ENCODE measurements around the gene CACNA1F. TPM values are rescaled to one million over a fixed set of nuclear protein-coding genes. Genes with fewer than 3 reads are reported as not detected.

The CACNA1F gene
- total and polyA plus RNA-seq, 10 of the 15 experiments (the other 5 are each of a cell fraction or from before 2014, with no cell fraction given), result 0.01 to 0.32 (median 0.05) TPM; not detected in 5

DNA sequence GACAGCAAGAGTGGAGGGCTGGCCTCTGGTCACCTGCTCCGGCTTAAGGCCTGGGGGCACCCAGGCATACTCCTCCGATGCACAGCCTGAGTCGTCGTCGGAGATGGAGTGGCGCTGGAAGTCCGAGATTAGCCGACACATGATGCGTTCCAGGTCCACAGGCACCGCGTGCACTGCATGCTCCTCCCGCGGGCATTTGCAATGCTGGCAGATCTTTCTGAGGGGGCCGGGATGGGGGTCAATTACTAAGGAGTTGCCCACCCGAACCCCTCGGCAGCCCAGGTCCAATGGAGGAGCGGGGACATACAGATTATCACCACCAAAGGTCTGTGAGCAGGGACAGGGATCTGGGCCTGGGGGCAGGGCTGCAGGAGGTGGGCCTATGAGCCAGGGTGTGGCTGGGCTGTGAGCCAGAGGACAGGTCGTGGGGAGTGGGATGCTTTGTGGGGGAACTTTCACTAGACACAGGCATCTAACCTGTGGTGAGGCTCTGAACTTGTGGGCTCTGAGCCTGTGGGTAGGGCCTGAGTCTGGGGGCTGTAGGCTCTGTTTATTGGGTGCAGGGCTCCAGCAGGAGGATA is 49.3 kb downstream of the CACNA1F start:
- POLR2A ChIA-PET, result interaction anchor here (0.5 to 3.0 kb wide), 5 partner anchors 13 to 103 kb away, joined by 3 to 21 read pairs (median 4); partner anchors contain the start of gene PLP2
- H4K20me1 ChIP-seq (ENCODE audit: control insufficient read depth, insufficient read depth), result no peaks in the 10 kb centered on the region
- H2AFZ ChIP-seq (ENCODE audit: control insufficient read depth, low read depth, low read length), result no peak overlapping the region
- no peak for DNase-seq (ENCODE audit: low read depth, low spot score)
- no peak overlapping the region for H3K4me2 ChIP-seq (ENCODE audit: control insufficient read depth, insufficient read depth)
- CTCF ChIA-PET, result interaction anchor here (0.9 to 2.5 kb wide), 5 partner anchors 9 to 30 kb away, joined by 3 to 15 read pairs (median 3); no protein-coding TSS in a partner anchor
- H3K27ac ChIP-seq (ENCODE audit: control insufficient read depth, insufficient read depth), result no peak overlapping the region
- in situ Hi-C loops (cut with MboI) (loop anchor here (10.0 kb wide), 1 partner anchor 379 kb away; the partner anchor contains the start of gene HDAC6), intact Hi-C loops (cut with micrococcal nuclease; ENCODE audit: unreplicated experiment) (no loop called here)
- RAD21 ChIA-PET (ENCODE audit: unreplicated experiment), result interaction anchor here (1.2 to 2.1 kb wide), 4 partner anchors 12 to 85 kb away, joined by 3 to 10 read pairs (median 4); partner anchors contain the start of gene PLP2
- no peak for ATAC-seq
- H3K79me2 ChIP-seq (ENCODE audit: control insufficient read depth, insufficient read depth, low read length), result peaks cover 5% of the 10 kb centered on the region
- no peak for FAIRE-seq
- TF ChIP-seq EP300 (IDR thresholded peaks at IDR 0.05; ENCODE audit: borderline replicate concordance in 1 of 2, control insufficient read depth in 1 of 2, low read depth in 2 of 2, low read length in 2 of 2) (no peak), ZNF217 (IDR thresholded peaks at IDR 0.05) (no peak)
- TF ChIP-seq, protein P1, sequence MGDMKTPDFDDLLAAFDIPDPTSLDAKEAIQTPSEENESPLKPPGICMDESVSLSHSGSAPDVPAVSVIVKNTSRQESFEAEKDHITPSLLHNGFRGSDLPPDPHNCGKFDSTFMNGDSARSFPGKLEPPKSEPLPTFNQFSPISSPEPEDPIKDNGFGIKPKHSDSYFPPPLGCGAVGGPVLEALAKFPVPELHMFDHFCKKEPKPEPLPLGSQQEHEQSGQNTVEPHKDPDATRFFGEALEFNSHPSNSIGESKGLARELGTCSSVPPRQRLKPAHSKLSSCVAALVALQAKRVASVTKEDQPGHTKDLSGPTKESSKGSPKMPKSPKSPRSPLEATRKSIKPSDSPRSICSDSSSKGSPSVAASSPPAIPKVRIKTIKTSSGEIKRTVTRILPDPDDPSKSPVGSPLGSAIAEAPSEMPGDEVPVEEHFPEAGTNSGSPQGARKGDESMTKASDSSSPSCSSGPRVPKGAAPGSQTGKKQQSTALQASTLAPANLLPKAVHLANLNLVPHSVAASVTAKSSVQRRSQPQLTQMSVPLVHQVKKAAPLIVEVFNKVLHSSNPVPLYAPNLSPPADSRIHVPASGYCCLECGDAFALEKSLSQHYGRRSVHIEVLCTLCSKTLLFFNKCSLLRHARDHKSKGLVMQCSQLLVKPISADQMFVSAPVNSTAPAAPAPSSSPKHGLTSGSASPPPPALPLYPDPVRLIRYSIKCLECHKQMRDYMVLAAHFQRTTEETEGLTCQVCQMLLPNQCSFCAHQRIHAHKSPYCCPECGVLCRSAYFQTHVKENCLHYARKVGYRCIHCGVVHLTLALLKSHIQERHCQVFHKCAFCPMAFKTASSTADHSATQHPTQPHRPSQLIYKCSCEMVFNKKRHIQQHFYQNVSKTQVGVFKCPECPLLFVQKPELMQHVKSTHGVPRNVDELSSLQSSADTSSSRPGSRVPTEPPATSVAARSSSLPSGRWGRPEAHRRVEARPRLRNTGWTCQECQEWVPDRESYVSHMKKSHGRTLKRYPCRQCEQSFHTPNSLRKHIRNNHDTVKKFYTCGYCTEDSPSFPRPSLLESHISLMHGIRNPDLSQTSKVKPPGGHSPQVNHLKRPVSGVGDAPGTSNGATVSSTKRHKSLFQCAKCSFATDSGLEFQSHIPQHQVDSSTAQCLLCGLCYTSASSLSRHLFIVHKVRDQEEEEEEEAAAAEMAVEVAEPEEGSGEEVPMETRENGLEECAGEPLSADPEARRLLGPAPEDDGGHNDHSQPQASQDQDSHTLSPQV (IDR thresholded peaks at IDR 0.05), result no peak
- SMC1A ChIA-PET (ENCODE audit: uncharacterized antibody, unreplicated experiment), result interaction anchor here (0.9 to 2.1 kb wide), 2 partner anchors 17 to 19 kb away, joined by 3 to 5 read pairs; no protein-coding TSS in a partner anchor
- H3K27me3 ChIP-seq (replicated peaks in 1 of 2; ENCODE audit: control insufficient read depth in 2 of 2, insufficient read depth in 2 of 2, low read length in 1 of 2), result no peaks in the 10 kb centered on the region
- H3K4me1 ChIP-seq (ENCODE audit: control insufficient read depth, insufficient read depth, low read length), result no peaks in the 10 kb centered on the region; the same call in 1 of the 2 replicates
- H3K9me3 ChIP-seq (replicated peaks; ENCODE audit: control insufficient read depth, insufficient read depth, low read length), result no peaks in the 10 kb centered on the region; the same call in 2 of the 3 replicates
- peaks cover 0 to 3% of the 10 kb centered on the region in 2 experiments; a peak in 2 of 4 replicates for H3K36me3 ChIP-seq (ENCODE audit: control insufficient read depth in 2 of 2, insufficient read depth in 2 of 2, low read length in 1 of 2)
- WGBS (ENCODE audit: insufficient coverage, insufficient replicate concordance, low lambda C conversion rate, missing lambda C conversion rate), result 84% methylated on average over 18 of the region's 18 CpGs
- no peak overlapping the region for H3K9ac ChIP-seq (ENCODE audit: control insufficient read depth, insufficient read depth, low read length)
- no TSS peak for BruUV-seq (replicated peaks)
- H3K4me3 ChIP-seq, result 0 out of 2 replicates have a peak overlapping the region, but pooled peaks have one; percentile 80

Data from GM12878 (cell line).